HCT116 (cell line): Measurements from ENCODE around the gene RAD50. TPM values are rescaled to one million over a fixed set of nuclear protein-coding genes. Genes with fewer than 3 reads are reported as not detected.

Experiments
- ATAC-seq: fragments of 200-7000 bp; cut with Tn5 transposase; 2 replicates; pipeline ENCODE4 v1.9.1; 2020; ENCODE audit warnings: mild to moderate bottlenecking, moderate library complexity
- BruUV-seq: library from RNA; stranded (reverse); fragments of 400-500 nt; replicated peaks from 2 replicates; lab custom pipeline; 2021; lab: Mats Ljungman, UMichigan
- CTCF ChIA-PET: fragments of 300-600 bp; sonication (Branson Sonifier 250); formaldehyde crosslinking; loops from one replicate; lab custom pipeline; 2021; ENCODE audit warnings: antibody characterized with exemption; lab: Charles Lee
- POLR2A ChIA-PET: fragments of 300-600, 350-600 bp; sonication (Branson Sonifier 250); formaldehyde crosslinking; loops from one replicate; lab custom pipeline; 2021; ENCODE audit warnings: antibody characterized with exemption; lab: Charles Lee
- RAD21 ChIA-PET, 2 experiments: fragments of 300-600 bp; sonication (Branson Sonifier 250); formaldehyde crosslinking; loops; one replicate each; lab custom pipeline; 2023; ENCODE audit warnings: low total read pairs in 2 of 2; ENCODE audit not compliant: uncharacterized antibody in 2 of 2, unreplicated experiment in 2 of 2, low non-redundant PET in 1 of 2; lab: Charles Lee
- DNase-seq: peaks from one replicate; pipeline ENCODE4 v3.0.0-alpha.2; 2010; ENCODE audit warnings: low read depth, low spot score
- H2AFZ ChIP-seq: fragments of 200-600 bp; shearing (Covaris generic), sonication (generic); 2 replicates; pipeline ENCODE4 v1.6.1; 2017; ENCODE audit warnings: low read depth, mixed run types, mixed read lengths, antibody characterized with exemption, low read length; ENCODE audit not compliant: poor library complexity, severe bottlenecking
- H3K27ac ChIP-seq: 2 replicates; pipeline ENCODE4 v1.5.1; 2012; ENCODE audit warnings: low read depth, low read length
- H3K27me3 ChIP-seq: fragments of 200-600 bp; sonication (generic); 2 replicates; pipeline ENCODE4 v1.6.1; 2016; ENCODE audit warnings: mixed run types, low read length, mixed read lengths; ENCODE audit not compliant: insufficient read depth
- H3K36me3 ChIP-seq, 2 experiments: fragments of 200-500 bp in 1 of 2; fragments of 200-600 bp in 1 of 2; sonication (Bioruptor generic) in 1 of 2; sonication (generic) in 1 of 2; 2 replicates each; pipeline versions ENCODE4 v1.5.1 to v1.6.1; 2014 to 2016; ENCODE audit warnings: low read length in 2 of 2, inconsistent platforms in 1 of 2, mixed read lengths in 1 of 2, mixed run types in 1 of 2; ENCODE audit not compliant: insufficient read depth in 2 of 2, control insufficient read depth in 1 of 2
- H3K4me1 ChIP-seq, 2 experiments: fragments of 200-600 bp in 1 of 2; sonication (generic) in 1 of 2; 2 replicates each; pipeline versions ENCODE4 v1.5.1 to v1.6.1; 2012 to 2017; ENCODE audit warnings: low read length in 2 of 2, inconsistent platforms in 1 of 2, mild to moderate bottlenecking in 1 of 2, mixed read lengths in 1 of 2, mixed run types in 1 of 2, moderate library complexity in 1 of 2; ENCODE audit not compliant: insufficient read depth in 2 of 2, control insufficient read depth in 1 of 2
- H3K4me2 ChIP-seq: fragments of 200-600 bp; sonication (generic); 2 replicates; pipeline ENCODE4 v1.6.1; 2017; ENCODE audit warnings: mixed run types, low read length, mixed read lengths
- H3K4me3 ChIP-seq, 2 experiments: fragments of 200-600 bp in 1 of 2; sonication (generic) in 1 of 2; replicated peaks in 1 of 2; 2 replicates each; pipeline ENCODE4 v1.5.1; 2011 to 2016; ENCODE audit warnings: low read length in 2 of 2, control low read depth in 1 of 2, low read depth in 1 of 2, mild to moderate bottlenecking in 1 of 2, mixed read lengths in 1 of 2, mixed run types in 1 of 2
- H3K79me2 ChIP-seq: fragments of 200-600 bp; sonication (generic); 2 replicates; pipeline ENCODE4 v1.6.1; 2017; ENCODE audit warnings: mild to moderate bottlenecking, mixed run types, low read length, moderate library complexity, mixed read lengths; ENCODE audit not compliant: insufficient read depth
- H3K9ac ChIP-seq: fragments of 200-600 bp; sonication (generic); 2 replicates; pipeline ENCODE4 v1.6.1; 2016; ENCODE audit warnings: low read length, mixed read lengths
- H3K9me2 ChIP-seq: fragments of 200-600 bp; sonication (generic), shearing (Covaris generic); 2 replicates; pipeline ENCODE4 v1.6.1; 2017; ENCODE audit warnings: mixed run types, mild to moderate bottlenecking, moderate library complexity; ENCODE audit not compliant: insufficient read depth
- H3K9me3 ChIP-seq, 2 experiments: fragments of 200-500 bp in 1 of 2; fragments of 200-600 bp in 1 of 2; sonication (Bioruptor generic) in 1 of 2; sonication (generic) in 1 of 2; 2 replicates each; pipeline ENCODE4 v1.6.1; 2014 to 2017; ENCODE audit warnings: low read length in 2 of 2, mixed read lengths in 2 of 2, inconsistent platforms in 1 of 2, low read depth in 1 of 2, mild to moderate bottlenecking in 1 of 2, mixed run types in 1 of 2, moderate library complexity in 1 of 2; ENCODE audit not compliant: control insufficient read depth in 1 of 2, insufficient read depth in 1 of 2
- H4K20me1 ChIP-seq: fragments of 200-600 bp; sonication (generic), shearing (Covaris generic); 2 replicates; pipeline ENCODE4 v1.6.1; 2017; ENCODE audit warnings: mixed run types, mild to moderate bottlenecking, moderate library complexity; ENCODE audit not compliant: insufficient read depth
- RAD21 ChIP-seq: IDR thresholded peaks from 2 replicates; pipeline ENCODE4 v1.6.1; 2012; ENCODE audit warnings: low read depth, mild to moderate bottlenecking
- SP1 ChIP-seq: IDR thresholded peaks from 2 replicates; pipeline ENCODE4 v1.6.1; 2012; ENCODE audit warnings: low read depth
- intact Hi-C: fragments of 100-400 bp; cut with micrococcal nuclease; formaldehyde crosslinking; loops from 2 replicates; pipeline ENCODE4 v1.10.0; 2022
- total RNA-seq: library from RNA; stranded (reverse); gene quantifications from one replicate; pipeline ENCODE4 v1.2.1, GENCODE V29; 2021; ENCODE audit not compliant: unreplicated experiment
- TF ChIP-seq, protein P1 (sequence below), 3 experiments: fragments of 200-600 bp in 1 of 3; sonication (generic) in 1 of 3; IDR thresholded peaks in 2 of 3; conservative IDR thresholded peaks in 1 of 3; 2 replicates each; pipeline ENCODE4 v1.5.1; 2012 to 2017; ENCODE audit warnings: low read depth in 2 of 3, low read length in 2 of 3, antibody characterized with exemption in 1 of 3, borderline replicate concordance in 1 of 3, control low read depth in 1 of 3, mild to moderate bottlenecking in 1 of 3, mixed read lengths in 1 of 3, mixed run types in 1 of 3, moderate library complexity in 1 of 3; ENCODE audit not compliant: insufficient read depth in 1 of 3
- TF ChIP-seq, protein P2 (sequence below): IDR thresholded peaks from 2 replicates; pipeline ENCODE4 v1.6.1; 2011; ENCODE audit warnings: mild to moderate bottlenecking, low read length, moderate library complexity; ENCODE audit not compliant: insufficient replicate concordance; ENCODE audit errors: extremely low read depth

The RAD50 gene
- total RNA-seq, 1 experiment from 2014 or later = 43.6 TPM

DNA sequence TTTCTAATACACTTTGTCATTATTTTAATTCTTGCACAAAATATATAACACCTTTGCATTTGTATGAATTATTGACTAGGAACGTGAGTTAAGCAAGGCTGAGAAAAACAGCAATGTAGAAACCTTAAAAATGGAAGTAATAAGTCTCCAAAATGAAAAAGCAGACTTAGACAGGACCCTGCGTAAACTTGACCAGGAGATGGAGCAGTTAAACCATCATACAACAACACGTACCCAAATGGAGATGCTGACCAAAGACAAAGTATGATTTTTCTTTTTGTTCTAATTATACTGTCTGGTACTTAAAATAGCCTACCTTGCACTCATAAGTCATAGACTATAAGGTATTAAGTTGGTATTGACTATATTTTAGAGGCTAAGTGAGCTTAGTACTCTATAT lies 34.4 kb downstream of the RAD50 start:
- no peaks in the 10 kb centered on the region for H4K20me1 ChIP-seq
- H3K27ac ChIP-seq = no peak overlapping the region
- no peaks in the 10 kb centered on the region for H3K27me3 ChIP-seq
- ChIA-PET CTCF (interaction anchor here (0.7 kb wide), 1 partner anchor 229 kb away, joined by 3 read pairs; no protein-coding TSS in a partner anchor), POLR2A (no interaction called here), RAD21 (interaction anchor here in 1 of 2 experiments (0.8 kb wide), 1 partner anchor 229 kb away, joined by 3 read pairs; no protein-coding TSS in a partner anchor)
- peaks cover 33 to 37% of the 10 kb centered on the region in 2 experiments for H3K36me3 ChIP-seq
- H3K4me3 ChIP-seq = no peak overlapping the region
- H3K9me3 ChIP-seq = no peaks in the 10 kb centered on the region
- no peak overlapping the region for H3K4me2 ChIP-seq
- intact Hi-C loops = loop anchor here (1.0 kb wide), 1 partner anchor 229 kb away; no protein-coding TSS in a partner anchor
- no peak overlapping the region for H3K9ac ChIP-seq
- H3K79me2 ChIP-seq = peaks cover 2% of the 10 kb centered on the region; the same call in 1 of the 2 replicates
- H2AFZ ChIP-seq = no peak overlapping the region
- TF ChIP-seq, protein P1, sequence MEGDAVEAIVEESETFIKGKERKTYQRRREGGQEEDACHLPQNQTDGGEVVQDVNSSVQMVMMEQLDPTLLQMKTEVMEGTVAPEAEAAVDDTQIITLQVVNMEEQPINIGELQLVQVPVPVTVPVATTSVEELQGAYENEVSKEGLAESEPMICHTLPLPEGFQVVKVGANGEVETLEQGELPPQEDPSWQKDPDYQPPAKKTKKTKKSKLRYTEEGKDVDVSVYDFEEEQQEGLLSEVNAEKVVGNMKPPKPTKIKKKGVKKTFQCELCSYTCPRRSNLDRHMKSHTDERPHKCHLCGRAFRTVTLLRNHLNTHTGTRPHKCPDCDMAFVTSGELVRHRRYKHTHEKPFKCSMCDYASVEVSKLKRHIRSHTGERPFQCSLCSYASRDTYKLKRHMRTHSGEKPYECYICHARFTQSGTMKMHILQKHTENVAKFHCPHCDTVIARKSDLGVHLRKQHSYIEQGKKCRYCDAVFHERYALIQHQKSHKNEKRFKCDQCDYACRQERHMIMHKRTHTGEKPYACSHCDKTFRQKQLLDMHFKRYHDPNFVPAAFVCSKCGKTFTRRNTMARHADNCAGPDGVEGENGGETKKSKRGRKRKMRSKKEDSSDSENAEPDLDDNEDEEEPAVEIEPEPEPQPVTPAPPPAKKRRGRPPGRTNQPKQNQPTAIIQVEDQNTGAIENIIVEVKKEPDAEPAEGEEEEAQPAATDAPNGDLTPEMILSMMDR (IDR thresholded peaks at IDR 0.05 in 2 of 3, conservative IDR thresholded peaks at IDR 0.05 in 1 of 3; ENCODE audit: borderline replicate concordance in 1 of 3, insufficient read depth in 1 of 3, low read depth in 2 of 3, low read length in 2 of 3) = peak in 1 of 3 experiments; percentile 25; a peak in 1 of 6 replicates
- TF ChIP-seq RAD21 = peak; percentile 34
- no peak for TF ChIP-seq SP1
- TF ChIP-seq, protein P2, sequence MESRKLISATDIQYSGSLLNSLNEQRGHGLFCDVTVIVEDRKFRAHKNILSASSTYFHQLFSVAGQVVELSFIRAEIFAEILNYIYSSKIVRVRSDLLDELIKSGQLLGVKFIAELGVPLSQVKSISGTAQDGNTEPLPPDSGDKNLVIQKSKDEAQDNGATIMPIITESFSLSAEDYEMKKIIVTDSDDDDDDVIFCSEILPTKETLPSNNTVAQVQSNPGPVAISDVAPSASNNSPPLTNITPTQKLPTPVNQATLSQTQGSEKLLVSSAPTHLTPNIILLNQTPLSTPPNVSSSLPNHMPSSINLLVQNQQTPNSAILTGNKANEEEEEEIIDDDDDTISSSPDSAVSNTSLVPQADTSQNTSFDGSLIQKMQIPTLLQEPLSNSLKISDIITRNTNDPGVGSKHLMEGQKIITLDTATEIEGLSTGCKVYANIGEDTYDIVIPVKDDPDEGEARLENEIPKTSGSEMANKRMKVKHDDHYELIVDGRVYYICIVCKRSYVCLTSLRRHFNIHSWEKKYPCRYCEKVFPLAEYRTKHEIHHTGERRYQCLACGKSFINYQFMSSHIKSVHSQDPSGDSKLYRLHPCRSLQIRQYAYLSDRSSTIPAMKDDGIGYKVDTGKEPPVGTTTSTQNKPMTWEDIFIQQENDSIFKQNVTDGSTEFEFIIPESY = no peak
- no TSS peak for BruUV-seq
- no peaks in the 10 kb centered on the region for H3K9me2 ChIP-seq
- no peaks in the 10 kb centered on the region for H3K4me1 ChIP-seq
- ATAC-seq (no peak), DNase-seq (peak; percentile 3)
